Loucy (cell line): ENCODE measurements around the gene MRPS15.

ENCODE experiments used
- EZH2phosphoT487 ChIP-seq: fragments of 200-600 bp; IDR thresholded peaks from 2 replicates; pipeline ENCODE4 v1.6.1; 2018; ENCODE audit warnings: antibody characterized with exemption, mild to moderate bottlenecking, moderate library complexity, borderline replicate concordance
- TF ChIP-seq, protein P1 (sequence below): fragments of 200-600 bp; sonication (generic); conservative IDR thresholded peaks from 2 replicates; pipeline ENCODE4 v1.5.1; 2014; ENCODE audit warnings: mild to moderate bottlenecking, antibody characterized with exemption, low read length

DNA sequence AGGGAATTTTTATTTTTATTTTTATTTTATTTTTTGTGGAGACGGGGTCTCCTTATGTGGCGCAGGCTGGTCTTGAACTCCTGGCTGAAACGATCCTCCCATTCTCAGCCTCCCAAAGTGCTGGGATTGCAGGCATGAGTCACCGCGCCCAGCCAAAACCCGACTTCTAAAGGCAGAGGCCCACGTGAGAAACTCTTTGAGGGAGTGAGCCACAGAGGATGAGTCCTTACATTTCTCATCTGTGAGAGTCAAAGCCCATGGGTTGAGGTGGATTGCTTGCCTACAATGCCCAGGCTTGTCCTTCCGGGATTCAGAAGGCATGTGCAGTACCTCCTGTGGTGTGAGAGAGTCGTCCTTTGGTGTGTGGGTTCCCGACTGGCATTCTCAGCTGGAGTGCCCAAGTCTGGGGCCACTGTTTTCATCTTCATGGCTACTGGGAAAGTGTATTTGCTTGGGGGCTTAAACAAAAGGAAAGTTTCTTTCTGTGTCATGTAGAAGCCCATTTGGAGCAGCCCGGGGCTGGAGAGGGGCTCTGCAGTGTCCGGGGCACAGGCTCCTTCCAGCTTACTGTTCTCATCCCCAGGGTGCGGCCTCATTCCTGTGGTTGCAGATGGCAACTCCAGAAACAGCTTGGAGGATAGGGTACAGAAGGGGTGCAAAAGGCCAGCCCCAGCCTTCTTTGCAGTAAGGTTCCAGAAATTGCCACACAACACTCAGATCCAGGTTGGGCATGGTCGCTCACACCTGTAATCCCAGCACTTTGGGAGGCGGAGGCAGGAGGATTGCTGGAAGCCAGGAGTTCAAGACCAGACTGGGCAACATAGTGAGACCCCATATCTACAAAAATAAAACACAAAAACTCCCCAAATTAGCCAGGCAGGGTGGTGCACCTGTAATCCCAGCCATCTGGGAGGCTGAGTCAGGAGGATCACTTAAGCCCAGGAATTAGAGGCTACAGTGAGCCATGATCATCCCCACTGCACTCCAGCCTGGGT, 47.9 kb upstream of the MRPS15 start:
- TF ChIP-seq, protein P1, sequence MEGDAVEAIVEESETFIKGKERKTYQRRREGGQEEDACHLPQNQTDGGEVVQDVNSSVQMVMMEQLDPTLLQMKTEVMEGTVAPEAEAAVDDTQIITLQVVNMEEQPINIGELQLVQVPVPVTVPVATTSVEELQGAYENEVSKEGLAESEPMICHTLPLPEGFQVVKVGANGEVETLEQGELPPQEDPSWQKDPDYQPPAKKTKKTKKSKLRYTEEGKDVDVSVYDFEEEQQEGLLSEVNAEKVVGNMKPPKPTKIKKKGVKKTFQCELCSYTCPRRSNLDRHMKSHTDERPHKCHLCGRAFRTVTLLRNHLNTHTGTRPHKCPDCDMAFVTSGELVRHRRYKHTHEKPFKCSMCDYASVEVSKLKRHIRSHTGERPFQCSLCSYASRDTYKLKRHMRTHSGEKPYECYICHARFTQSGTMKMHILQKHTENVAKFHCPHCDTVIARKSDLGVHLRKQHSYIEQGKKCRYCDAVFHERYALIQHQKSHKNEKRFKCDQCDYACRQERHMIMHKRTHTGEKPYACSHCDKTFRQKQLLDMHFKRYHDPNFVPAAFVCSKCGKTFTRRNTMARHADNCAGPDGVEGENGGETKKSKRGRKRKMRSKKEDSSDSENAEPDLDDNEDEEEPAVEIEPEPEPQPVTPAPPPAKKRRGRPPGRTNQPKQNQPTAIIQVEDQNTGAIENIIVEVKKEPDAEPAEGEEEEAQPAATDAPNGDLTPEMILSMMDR, result no peak
- TF ChIP-seq EZH2phosphoT487, result no peak
